NCI-H510A treated with DMSO at 0.1 percent for 48 hours (cell line): Measurements from ENCODE around the gene GPR4.

Source experiments
- DNase-seq: peaks from one replicate; lab custom pipeline; 2025; lab: John Stamatoyannopoulos, UW

Gene GPR4

GRCh38 chr19:45589768-45590167 lies 12.2 kb downstream of the GPR4 start:
- no peak for DNase-seq

- no peak for DNase-seq
These were observed 14.1 kb downstream of the GPR4 start for GRCh38 chr19:45587873-45588272.

GRCh38 chr19:45585158-45585577 lies 16.8 kb downstream of the GPR4 start:
- no peak for DNase-seq

- DNase-seq, result peak; percentile 99
These were observed 17.5 kb downstream of the GPR4 start, which contains the start of gene OPA3 for GRCh38 chr19:45584332-45585157. Gene OPA3 (minus strand): TSS chr19:45584802. CDS start chr19:45584764, 38 bp downstream.

GRCh38 chr19:45581576-45581975 lies 20.4 kb downstream of the GPR4 start:
- no peak for DNase-seq

- DNase-seq, result no peak
These were observed 23.2 kb downstream of the GPR4 start for GRCh38 chr19:45578861-45579260.

- no peak for DNase-seq
These were observed 24.7 kb downstream of the GPR4 start for GRCh38 chr19:45577111-45577905.

GRCh38 chr19:45576682-45577081 lies 25.3 kb downstream of the GPR4 start:
- DNase-seq, result no peak

GRCh38 chr19:45575216-45575615 lies 26.8 kb downstream of the GPR4 start:
- DNase-seq, result no peak

GRCh38 chr19:45574526-45574925 lies 27.5 kb downstream of the GPR4 start:
- DNase-seq, result no peak

- no peak for DNase-seq
These were observed 30.4 kb downstream of the GPR4 start for GRCh38 chr19:45571457-45572220.

GRCh38 chr19:45569619-45570421 lies 32.2 kb downstream of the GPR4 start:
- DNase-seq, result peak; percentile 29

- no peak for DNase-seq
These were observed 33.3 kb downstream of the GPR4 start for GRCh38 chr19:45568732-45569131.

- no peak for DNase-seq
These were observed 34.4 kb downstream of the GPR4 start for GRCh38 chr19:45567609-45568008.

GRCh38 chr19:45564131-45564780 lies 37.8 kb downstream of the GPR4 start:
- DNase-seq, result no peak

GRCh38 chr19:45560686-45561085 lies 41.3 kb downstream of the GPR4 start:
- no peak for DNase-seq

- no peak for DNase-seq
These were observed 42.0 kb downstream of the GPR4 start for GRCh38 chr19:45560038-45560437.

- DNase-seq, result peak; percentile 60
These were observed 43.6 kb downstream of the GPR4 start for GRCh38 chr19:45558399-45558878.

- DNase-seq, result no peak
These were observed 45.2 kb downstream of the GPR4 start for GRCh38 chr19:45556835-45557234.

- DNase-seq, result no peak
These were observed 47.5 kb downstream of the GPR4 start for GRCh38 chr19:45554481-45554880.

GRCh38 chr19:45553464-45553863 lies 48.5 kb downstream of the GPR4 start:
- no peak for DNase-seq
